ENCODE data around the gene NUP62CL.

- TF ChIP-seq CTCF (conservative IDR thresholded peaks at IDR 0.05; ENCODE audit: low read length) (no peak), EZH2phosphoT487 (IDR thresholded peaks at IDR 0.05; ENCODE audit: borderline replicate concordance) (no peak)
Observed at GRCh38 chrX:107206697-107207065, 448 bp upstream of the NUP62CL start.
